Measurements from ENCODE around the gene TUBA1C.

- TF ChIP-seq POLR2AphosphoS5 (IDR thresholded peaks at IDR 0.05; ENCODE audit: low read depth, low read length): no peak
- TF ChIP-seq POLR2A (IDR thresholded peaks at IDR 0.05; ENCODE audit: low read depth, low read length): no peak
These were observed 43.9 kb upstream of the TUBA1C start for GRCh38 chr12:49220972-49221371.

All from GM12892 (cell line).